NB4 (cell line): ENCODE measurements around the gene SPNS3.

Experiments
- CTCF ChIP-seq: IDR thresholded peaks from one replicate; pipeline ENCODE4 v1.5.1; 2012; ENCODE audit warnings: low read depth, low read length
- MYC ChIP-seq: IDR thresholded peaks from 2 replicates; pipeline ENCODE4 v1.6.1; 2011; ENCODE audit warnings: low read depth, low read length
- POLR2A ChIP-seq: IDR thresholded peaks from 2 replicates; pipeline ENCODE4 v1.6.1; 2011; ENCODE audit warnings: mild to moderate bottlenecking; ENCODE audit not compliant: insufficient read length; ENCODE audit errors: extremely low read depth
- TF ChIP-seq, protein P1 (sequence below): IDR thresholded peaks from 2 replicates; pipeline ENCODE4 v1.6.1; 2011; ENCODE audit warnings: low read depth, low read length

DNA sequence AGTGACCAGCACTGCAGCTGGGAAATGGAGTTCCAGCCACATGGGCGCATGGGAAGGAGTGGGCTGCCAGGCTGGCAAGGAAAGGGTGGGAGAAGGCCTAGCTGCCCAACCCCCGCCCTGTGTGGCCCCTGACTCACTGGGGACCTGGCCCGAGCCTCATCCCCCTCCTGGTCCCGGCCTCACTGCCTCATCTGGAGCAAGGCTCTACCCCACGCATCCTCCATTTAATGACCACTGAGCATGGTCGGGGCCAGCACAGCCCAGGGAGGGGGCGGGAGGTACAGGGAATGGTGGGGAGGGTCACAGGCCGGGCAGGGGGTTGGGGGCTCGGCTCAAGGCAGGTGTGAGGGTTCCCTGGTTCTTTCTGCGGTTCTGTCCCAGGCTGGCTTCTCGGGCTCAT lies 81.0 kb downstream of the SPNS3 start:
- TF ChIP-seq CTCF (no peak), POLR2A (no peak), MYC (no peak)
- TF ChIP-seq, protein P1, sequence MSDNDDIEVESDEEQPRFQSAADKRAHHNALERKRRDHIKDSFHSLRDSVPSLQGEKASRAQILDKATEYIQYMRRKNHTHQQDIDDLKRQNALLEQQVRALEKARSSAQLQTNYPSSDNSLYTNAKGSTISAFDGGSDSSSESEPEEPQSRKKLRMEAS = no peak
